ENCODE results near the gene TNFAIP3.
"Not testable (repeated sequence)": the region's sequence is repeated elsewhere in the genome, so short reads cannot be mapped to it uniquely, and the experiment has no call there.

TNFAIP3 gene

GRCh38 chr6:137893181-137893580 lies 26.1 kb downstream of the TNFAIP3 start:
- Histone ChIP-seq H3K36me3 (no peaks in the 10 kb centered on the region), H3K27me3 (ENCODE audit: insufficient read depth, low read depth, severe bottlenecking) (no peaks in the 10 kb centered on the region), H3K9me3 (ENCODE audit: severe bottlenecking) (peaks cover 3% of the 10 kb centered on the region), H3K27ac (no peak overlapping the region), H3K4me3 (ENCODE audit: low read depth, low read length) (no peak overlapping the region)
- DNase-seq = no peak
- no peak for TF ChIP-seq CTCF (IDR thresholded peaks at IDR 0.05; ENCODE audit: low read depth, low read length)

- no peaks in the 10 kb centered on the region for H3K36me3 ChIP-seq
- no peak for TF ChIP-seq CTCF (IDR thresholded peaks at IDR 0.05; ENCODE audit: low read depth, low read length)
- H3K27ac ChIP-seq = no peak overlapping the region
- no peaks in the 10 kb centered on the region for H3K27me3 ChIP-seq (ENCODE audit: insufficient read depth, low read depth, severe bottlenecking)
- peaks cover 3% of the 10 kb centered on the region for H3K9me3 ChIP-seq (ENCODE audit: severe bottlenecking)
- no peak overlapping the region for H3K4me3 ChIP-seq (ENCODE audit: low read depth, low read length)
- DNase-seq = no peak
Observed at GRCh38 chr6:137893726-137894125, 26.7 kb downstream of the TNFAIP3 start.

- not testable (repeated sequence) for H3K4me3 ChIP-seq (ENCODE audit: low read depth, low read length); H3K27ac ChIP-seq; H3K9me3 ChIP-seq (ENCODE audit: severe bottlenecking)
Observed at GRCh38 chr6:137894378-137894777, 27.3 kb downstream of the TNFAIP3 start.

GRCh38 chr6:137894779-137895385 lies 27.8 kb downstream of the TNFAIP3 start:
- H3K27me3 ChIP-seq (ENCODE audit: insufficient read depth, low read depth, severe bottlenecking) = no peaks in the 10 kb centered on the region
- no peak for DNase-seq
- H3K4me3 ChIP-seq (ENCODE audit: low read depth, low read length) = no peak overlapping the region
- no peak for TF ChIP-seq CTCF (IDR thresholded peaks at IDR 0.05; ENCODE audit: low read depth, low read length)
- H3K36me3 ChIP-seq = no peaks in the 10 kb centered on the region
- H3K9me3 ChIP-seq (ENCODE audit: severe bottlenecking) = peaks cover 3% of the 10 kb centered on the region
- H3K27ac ChIP-seq = no peak overlapping the region

More at GRCh38 chr6:137894378-137894777, 27.3 kb downstream of the TNFAIP3 start:
- H3K27me3 ChIP-seq (ENCODE audit: insufficient read depth, low read depth, severe bottlenecking); DNase-seq; H3K36me3 ChIP-seq: not testable (repeated sequence)

GRCh38 chr6:137896647-137897046 lies 29.6 kb downstream of the TNFAIP3 start:
- DNase-seq = no peak

GRCh38 chr6:137900815-137901214 lies 33.8 kb downstream of the TNFAIP3 start:
- Histone ChIP-seq H3K27ac (no peak overlapping the region), H3K27me3 (ENCODE audit: insufficient read depth, low read depth, severe bottlenecking) (no peaks in the 10 kb centered on the region), H3K36me3 (no peaks in the 10 kb centered on the region), H3K9me3 (ENCODE audit: severe bottlenecking) (no peaks in the 10 kb centered on the region), H3K4me3 (ENCODE audit: low read depth, low read length) (no peak overlapping the region)
- no peak for TF ChIP-seq CTCF (IDR thresholded peaks at IDR 0.05; ENCODE audit: low read depth, low read length)
- no peak for DNase-seq

More at GRCh38 chr6:137896647-137897046, 29.6 kb downstream of the TNFAIP3 start:
- no peak overlapping the region for H3K4me3 ChIP-seq (ENCODE audit: low read depth, low read length)
- H3K9me3 ChIP-seq (ENCODE audit: severe bottlenecking) = peaks cover 1% of the 10 kb centered on the region
- no peaks in the 10 kb centered on the region for H3K36me3 ChIP-seq
- no peak for TF ChIP-seq CTCF (IDR thresholded peaks at IDR 0.05; ENCODE audit: low read depth, low read length)
- H3K27ac ChIP-seq = no peak overlapping the region
- H3K27me3 ChIP-seq (ENCODE audit: insufficient read depth, low read depth, severe bottlenecking) = no peaks in the 10 kb centered on the region
